Measurements from ENCODE around the gene ABCB7. TPM values are rescaled to one million over a fixed set of nuclear protein-coding genes. Genes with fewer than 3 reads are reported as not detected.
"Not testable (repeated sequence)": the region's sequence is repeated elsewhere in the genome, so short reads cannot be mapped to it uniquely, and the experiment has no call there.

The ABCB7 gene
- total RNA-seq, 1 donor: 33.1 TPM

GRCh38 chrX:75107863-75108509 is 48.1 kb downstream of the ABCB7 start:
- no peak for DNase-seq (ENCODE audit: low read depth in 2 of 3, low spot score in 2 of 3)

- DNase-seq (ENCODE audit: low read depth in 2 of 3, low spot score in 2 of 3): no peak
Observed at GRCh38 chrX:75106772-75107171, 49.3 kb downstream of the ABCB7 start.

- peak in 1 of 3 donors; percentile 0 for DNase-seq (ENCODE audit: low read depth in 2 of 3, low spot score in 2 of 3)
Observed at GRCh38 chrX:75096331-75096730, 59.8 kb downstream of the ABCB7 start.

DNA sequence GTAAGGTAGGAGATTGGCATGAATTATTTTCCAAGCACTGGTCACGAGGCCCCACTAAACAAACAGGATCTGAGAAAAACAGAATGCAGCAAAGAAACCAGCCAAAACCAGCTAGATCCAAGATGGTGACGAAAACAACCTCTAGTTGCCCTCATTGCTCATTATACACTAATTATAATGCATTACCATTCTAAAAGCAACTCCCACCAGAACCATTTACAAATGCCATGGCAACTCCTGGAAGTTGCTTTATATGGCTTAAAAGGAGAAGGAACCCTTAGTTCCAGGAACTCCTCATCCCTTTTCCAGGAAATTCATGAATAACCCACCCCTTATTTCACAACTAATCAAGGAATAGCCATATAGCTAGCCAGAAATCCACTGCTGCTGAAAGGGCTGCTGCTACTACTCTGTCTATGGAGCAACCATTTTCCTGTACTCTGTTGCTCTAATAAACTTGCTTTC is 69.3 kb downstream of the ABCB7 start:
- no peak for DNase-seq (ENCODE audit: low read depth in 2 of 3, low spot score in 2 of 3)

DNA sequence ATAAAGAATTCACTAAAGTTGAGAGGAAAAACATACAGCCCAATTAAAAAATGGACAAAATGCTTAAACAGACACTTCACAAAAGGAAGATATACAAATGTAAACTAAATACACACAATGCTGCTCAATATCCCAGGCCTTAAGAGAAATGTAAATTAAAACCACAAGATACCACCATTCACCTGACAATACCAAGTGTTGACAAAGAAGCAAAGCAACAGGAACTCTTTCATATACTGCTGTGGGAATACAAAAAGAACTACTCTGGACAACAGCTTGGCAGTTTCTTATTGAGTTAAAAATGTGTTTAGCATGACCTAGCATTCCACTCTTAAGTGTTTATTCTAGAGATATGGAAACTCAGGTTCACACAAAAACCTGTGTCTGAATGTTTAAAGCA is 71.3 kb downstream of the ABCB7 start:
- DNase-seq (ENCODE audit: low read depth in 2 of 3, low spot score in 2 of 3): no peak

GRCh38 chrX:75076429-75076828 is 79.7 kb downstream of the ABCB7 start:
- DNase-seq (ENCODE audit: low read depth in 2 of 3, low spot score in 2 of 3): no peak

- DNase-seq (ENCODE audit: low read depth in 2 of 3, low spot score in 2 of 3): no peak
Observed at GRCh38 chrX:75074475-75074874, 81.6 kb downstream of the ABCB7 start.

DNA sequence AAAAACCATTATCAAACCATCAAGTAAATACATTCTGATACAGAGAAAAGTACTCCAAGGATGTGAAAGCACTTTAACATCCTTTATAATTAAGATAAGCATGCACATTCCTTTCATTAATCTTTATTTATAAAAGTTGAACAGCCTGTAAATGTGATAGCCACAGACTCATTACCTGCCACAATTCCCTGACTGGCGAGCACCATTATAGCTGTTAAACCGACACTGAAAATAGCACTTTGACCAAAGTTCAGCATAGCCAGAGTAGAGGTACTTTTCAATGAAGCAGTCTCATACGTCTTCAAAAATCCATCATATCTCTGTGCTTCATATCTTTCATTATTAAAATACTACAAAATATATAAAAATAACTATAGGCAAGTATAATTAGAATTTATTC is 84.7 kb downstream of the ABCB7 start:
- DNase-seq (ENCODE audit: low read depth in 2 of 3, low spot score in 2 of 3): no peak

DNA sequence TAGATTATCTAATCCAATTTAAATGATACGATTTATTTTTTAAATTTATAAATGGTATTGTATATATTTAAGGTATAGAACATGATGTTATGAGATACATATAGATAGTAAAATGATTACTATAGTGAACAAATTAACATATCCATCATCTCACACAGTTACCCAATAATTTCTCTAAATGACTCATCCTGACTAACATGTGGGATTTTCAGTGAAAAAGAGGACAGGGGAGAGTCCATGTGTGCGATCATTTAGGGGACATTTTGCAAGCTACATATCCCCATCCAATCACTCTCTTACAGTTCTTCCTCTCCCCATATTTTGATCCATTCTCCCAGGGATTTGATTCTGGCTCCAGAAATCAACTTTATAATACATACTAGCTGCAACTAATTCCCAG is 88.2 kb downstream of the ABCB7 start:
- DNase-seq (ENCODE audit: low read depth in 2 of 3, low spot score in 2 of 3): no peak

GRCh38 chrX:75061701-75062100 is 94.4 kb downstream of the ABCB7 start:
- no peak for DNase-seq (ENCODE audit: low read depth in 2 of 3, low spot score in 2 of 3)

DNA sequence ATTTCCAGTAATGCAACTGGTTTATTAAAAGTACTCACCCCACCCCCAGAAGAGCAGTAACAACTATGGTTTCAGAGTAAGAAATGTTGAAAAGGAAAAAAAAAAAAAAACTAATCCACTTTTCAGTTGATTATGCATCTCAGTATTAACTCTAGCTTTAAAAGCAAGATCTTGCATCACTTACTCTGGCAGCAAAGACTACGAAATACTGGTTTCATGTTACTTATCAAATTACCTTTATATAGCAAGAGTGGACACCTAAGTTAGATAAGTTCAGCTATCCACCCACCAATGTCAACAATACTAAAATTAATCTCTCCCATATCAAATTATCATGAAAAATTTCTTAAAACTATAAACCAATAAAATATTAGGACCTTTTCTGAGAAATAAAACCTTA is 105.0 kb downstream of the ABCB7 start:
- DNase-seq (ENCODE audit: low read depth in 2 of 3, low spot score in 2 of 3): no peak

DNA sequence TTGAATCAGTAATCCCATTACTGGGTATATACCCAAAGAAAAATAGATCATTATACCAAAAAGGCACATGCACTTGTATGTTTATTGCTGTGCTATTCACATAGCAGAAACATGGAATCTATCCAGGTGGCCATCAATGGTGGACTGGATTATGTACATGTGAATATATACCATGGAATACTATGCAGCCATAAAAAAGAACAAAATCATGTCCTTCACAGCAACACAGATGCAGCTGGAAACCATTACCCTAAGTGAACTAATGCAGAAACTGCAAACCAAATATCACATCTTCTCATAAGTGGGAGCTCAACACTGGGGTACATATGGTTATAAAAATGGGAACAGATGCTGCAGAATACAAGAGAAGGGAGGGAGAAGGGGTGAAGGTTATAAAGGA is 110.7 kb downstream of the ABCB7 start:
- no peak for DNase-seq (ENCODE audit: low read depth in 2 of 3, low spot score in 2 of 3)

- not testable (repeated sequence) for DNase-seq (ENCODE audit: low read depth in 2 of 3, low spot score in 2 of 3)
Observed at GRCh38 chrX:75044142-75044541, 111.9 kb downstream of the ABCB7 start.

GRCh38 chrX:75038925-75039324 is 117.2 kb downstream of the ABCB7 start:
- DNase-seq (ENCODE audit: low read depth in 2 of 3, low spot score in 2 of 3): peak in 2 of 3 donors; percentile 2 to 59

Small RNAs within 50 kb of the gene (small RNA-seq; reads per million reads assigned to genes)
- not detected for gene BUD31P2
- gene RNU6-562P: not detected

Other genes starting within 250 kb of the ABCB7 start
- gene NEXMIF, start 230.8 kb downstream of the ABCB7 start, total RNA-seq: under 0.01 TPM
- 18.6 TPM for gene UPRT, start 117.8 kb upstream of the ABCB7 start, total RNA-seq